C4-2B (cell line): Measurements from ENCODE around the gene PRKCA.
"Not testable (repeated sequence)": the region's sequence is repeated elsewhere in the genome, so short reads cannot be mapped to it uniquely, and the experiment has no call there.

Source experiments
- H3K27ac ChIP-seq: fragments of 450-650 bp; 2 replicates; pipeline ENCODE4 v1.5.1; 2017
- ZFX ChIP-seq: fragments of 450-650 bp; IDR thresholded peaks from 2 replicates; pipeline ENCODE4 v1.6.1; 2017
- TF ChIP-seq, protein P1 (sequence below): fragments of 450-650 bp; conservative IDR thresholded peaks from 2 replicates; pipeline ENCODE4 v1.5.1; 2017; ENCODE audit warnings: mild to moderate bottlenecking

PRKCA gene

DNA sequence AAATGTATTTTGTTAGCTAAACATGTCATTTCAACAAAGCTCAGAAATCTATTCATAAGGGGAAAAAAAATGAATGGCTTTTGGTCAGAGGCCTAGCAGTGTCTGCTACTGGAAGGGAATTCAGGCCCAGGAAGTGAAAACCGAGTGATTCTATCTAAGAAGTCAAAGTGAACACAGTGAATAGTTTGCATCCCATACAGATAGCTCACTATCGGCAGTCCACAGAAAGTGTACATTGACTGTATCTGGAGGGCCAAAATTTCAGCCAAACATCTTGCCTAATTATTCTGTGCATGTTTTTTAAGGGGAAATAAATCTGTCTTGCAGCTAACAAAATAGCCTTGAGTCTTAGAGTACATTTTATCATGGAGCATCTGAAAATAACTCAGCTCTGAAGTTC is 318.1 kb downstream of the PRKCA start:
- no peak for TF ChIP-seq ZFX
- TF ChIP-seq, protein P1, sequence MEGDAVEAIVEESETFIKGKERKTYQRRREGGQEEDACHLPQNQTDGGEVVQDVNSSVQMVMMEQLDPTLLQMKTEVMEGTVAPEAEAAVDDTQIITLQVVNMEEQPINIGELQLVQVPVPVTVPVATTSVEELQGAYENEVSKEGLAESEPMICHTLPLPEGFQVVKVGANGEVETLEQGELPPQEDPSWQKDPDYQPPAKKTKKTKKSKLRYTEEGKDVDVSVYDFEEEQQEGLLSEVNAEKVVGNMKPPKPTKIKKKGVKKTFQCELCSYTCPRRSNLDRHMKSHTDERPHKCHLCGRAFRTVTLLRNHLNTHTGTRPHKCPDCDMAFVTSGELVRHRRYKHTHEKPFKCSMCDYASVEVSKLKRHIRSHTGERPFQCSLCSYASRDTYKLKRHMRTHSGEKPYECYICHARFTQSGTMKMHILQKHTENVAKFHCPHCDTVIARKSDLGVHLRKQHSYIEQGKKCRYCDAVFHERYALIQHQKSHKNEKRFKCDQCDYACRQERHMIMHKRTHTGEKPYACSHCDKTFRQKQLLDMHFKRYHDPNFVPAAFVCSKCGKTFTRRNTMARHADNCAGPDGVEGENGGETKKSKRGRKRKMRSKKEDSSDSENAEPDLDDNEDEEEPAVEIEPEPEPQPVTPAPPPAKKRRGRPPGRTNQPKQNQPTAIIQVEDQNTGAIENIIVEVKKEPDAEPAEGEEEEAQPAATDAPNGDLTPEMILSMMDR, result no peak
- H3K27ac ChIP-seq, result no peak overlapping the region

DNA sequence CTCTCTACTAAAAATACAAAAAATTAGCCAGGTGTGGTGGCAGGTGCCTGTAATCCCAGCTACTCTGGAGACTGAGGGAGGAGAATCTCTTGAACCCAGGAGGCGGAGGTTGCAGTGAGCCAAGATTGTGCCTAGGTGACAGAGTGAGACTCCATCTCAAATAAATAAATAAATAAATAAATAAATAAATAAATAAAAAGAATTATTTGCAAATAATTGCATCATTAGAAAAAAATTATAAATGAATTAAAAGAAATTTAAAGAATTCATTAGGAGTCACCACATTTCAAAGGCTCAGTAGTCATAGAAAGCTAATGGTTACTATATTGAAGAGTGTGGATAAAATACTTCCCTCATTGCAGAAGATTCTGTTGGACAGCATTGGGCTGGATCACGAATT is 322.2 kb downstream of the PRKCA start:
- H3K27ac ChIP-seq, result not testable (repeated sequence)

DNA sequence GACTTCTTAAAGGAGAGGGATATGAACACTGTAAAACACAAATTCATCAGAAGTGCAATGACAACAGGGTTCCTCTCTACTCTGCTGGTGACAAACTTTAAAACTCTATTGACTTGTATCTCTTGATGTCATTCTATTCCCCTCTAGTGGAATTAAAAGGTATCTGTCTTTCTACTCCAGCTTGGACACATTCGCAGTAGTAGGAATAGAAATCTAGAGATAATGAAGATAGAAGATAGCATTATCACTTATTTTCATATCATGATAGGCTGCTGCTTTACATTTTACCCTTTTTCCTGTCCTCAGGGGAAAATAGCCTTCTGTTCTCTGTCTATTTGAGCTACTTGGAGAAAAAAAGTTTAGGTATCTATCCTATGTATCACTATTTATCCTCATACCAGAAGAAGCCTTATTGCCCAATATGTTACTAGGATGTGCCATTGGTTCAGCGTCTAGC is 322.9 kb downstream of the PRKCA start:
- TF ChIP-seq, protein P1, result peak; percentile 83
- TF ChIP-seq ZFX, result no peak
- no peak overlapping the region for H3K27ac ChIP-seq

DNA sequence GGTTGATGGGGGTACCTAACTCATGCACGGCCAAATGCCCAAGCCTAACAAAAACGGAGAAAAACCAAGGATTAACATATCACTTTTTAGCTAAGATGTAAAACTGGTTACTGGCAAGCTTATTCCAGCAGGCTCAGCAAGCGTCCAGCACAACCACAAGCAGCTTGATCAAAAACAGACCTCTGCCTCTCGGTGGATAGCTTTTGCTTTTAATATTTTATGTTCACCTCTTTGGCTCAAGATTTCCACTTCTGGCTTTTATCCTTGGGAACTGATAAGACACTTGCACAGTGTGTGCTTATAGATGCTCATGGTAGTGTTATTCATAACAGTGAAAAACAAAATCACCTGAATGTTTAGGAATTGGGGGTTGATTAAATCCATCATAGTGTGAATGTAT is 325.6 kb downstream of the PRKCA start:
- TF ChIP-seq, protein P1, result no peak
- no peak for TF ChIP-seq ZFX
- no peak overlapping the region for H3K27ac ChIP-seq

DNA sequence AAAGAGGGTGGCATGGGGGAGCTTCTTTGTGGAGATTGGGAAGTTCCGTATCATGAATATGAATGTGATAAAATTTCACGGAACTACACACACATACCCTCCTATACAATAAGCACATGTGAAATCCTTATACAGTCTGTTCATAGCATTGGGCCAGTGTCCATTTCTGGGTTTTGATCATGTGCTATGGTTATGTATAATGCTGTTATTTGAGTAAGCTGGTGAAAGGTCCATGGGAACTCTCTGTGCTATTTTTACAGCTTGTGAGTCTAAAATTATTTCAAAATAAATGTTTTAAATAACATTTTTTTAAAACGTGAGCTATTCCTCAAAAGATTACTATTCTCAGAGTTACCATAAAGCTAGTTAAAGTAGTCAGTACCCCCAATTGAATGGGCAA is 327.3 kb downstream of the PRKCA start:
- H3K27ac ChIP-seq, result no peak overlapping the region
- TF ChIP-seq ZFX, result no peak
- TF ChIP-seq, protein P1, result no peak

DNA sequence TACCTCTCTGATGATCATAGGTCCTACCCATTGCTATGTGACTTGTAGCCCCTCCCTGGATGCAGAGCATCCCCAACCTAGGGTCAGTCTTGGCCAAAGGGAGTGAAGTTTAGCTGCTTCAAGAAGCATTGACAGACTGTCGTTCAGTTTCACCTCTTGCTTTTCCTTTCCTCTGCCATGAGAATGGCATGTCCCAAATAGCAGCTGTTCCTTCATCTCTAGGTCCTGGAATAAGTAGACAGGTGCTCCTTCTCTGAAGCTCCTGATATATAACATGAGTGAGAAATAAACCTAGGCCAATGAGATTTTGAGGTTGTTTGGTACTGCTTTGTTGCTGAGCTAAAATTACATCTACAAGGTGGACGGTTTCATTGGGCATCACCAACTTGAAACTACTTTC is 328.0 kb downstream of the PRKCA start:
- TF ChIP-seq, protein P1, result no peak
- TF ChIP-seq ZFX, result no peak
- no peak overlapping the region for H3K27ac ChIP-seq

DNA sequence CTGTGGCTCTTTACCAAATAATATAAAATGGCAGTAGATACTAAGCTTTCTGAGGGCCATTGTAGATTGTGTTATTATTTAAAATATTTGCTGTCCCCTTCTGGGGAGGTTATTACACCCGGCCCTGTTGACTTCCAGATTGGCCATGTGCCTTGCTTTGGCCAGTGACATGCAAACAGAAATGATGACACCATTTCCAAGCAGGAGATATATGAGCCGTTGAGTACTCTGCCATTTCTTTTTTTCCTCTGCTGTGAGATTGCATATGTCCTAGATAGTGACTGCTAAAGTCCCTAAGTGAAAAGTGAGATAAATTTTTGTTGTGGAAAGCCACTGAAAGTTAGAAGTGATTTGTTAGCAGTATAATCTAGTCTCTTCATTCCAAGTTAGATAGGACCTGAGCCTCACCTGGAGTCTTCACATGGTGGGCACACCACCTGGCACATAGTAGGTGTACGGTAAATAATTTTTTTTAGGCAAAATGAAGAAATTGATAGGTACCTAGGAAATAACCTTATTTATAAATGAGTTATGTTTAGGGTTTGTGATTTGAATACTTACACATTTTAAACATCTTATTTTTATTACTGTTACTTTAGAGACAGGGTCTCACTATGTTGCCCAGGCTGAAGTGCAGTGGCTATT is 328.5 kb downstream of the PRKCA start:
- TF ChIP-seq, protein P1, result no peak
- no peak for TF ChIP-seq ZFX
- H3K27ac ChIP-seq, result no peak overlapping the region

DNA sequence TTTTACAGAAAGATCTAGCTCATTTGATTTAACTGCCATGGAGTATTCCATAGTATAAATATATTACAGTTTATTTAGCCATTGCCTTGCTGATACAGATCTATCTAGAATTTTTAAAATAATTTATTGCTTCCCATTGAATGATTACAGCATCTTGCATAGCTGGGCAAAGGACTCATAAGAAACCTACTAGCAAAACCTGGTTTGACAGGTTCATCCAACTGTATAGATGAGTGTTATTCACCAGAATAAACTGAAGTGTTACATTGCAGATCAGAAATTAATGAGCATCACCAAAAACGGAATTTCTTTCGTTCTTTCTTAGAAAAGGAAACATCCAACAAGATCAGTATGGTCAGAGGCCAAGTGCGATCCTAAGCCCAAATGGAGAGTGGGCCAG is 330.3 kb downstream of the PRKCA start:
- TF ChIP-seq, protein P1, result no peak
- no peak for TF ChIP-seq ZFX
- H3K27ac ChIP-seq, result no peak overlapping the region
